GM06990 (cell line): ENCODE data around the gene PRR12.

ENCODE experiments used
- DNase-seq: peaks from one replicate; pipeline ENCODE4 v3.0.0-alpha.2; 2011; ENCODE audit not compliant: insufficient read length; ENCODE audit errors: extremely low read depth
- H3K27me3 ChIP-seq: replicated peaks from 2 replicates; pipeline ENCODE4 v1.6.0; 2011; ENCODE audit warnings: low read length; ENCODE audit not compliant: control insufficient read depth, insufficient read depth
- H3K36me3 ChIP-seq: 2 replicates; pipeline ENCODE4 v1.5.1; 2011; ENCODE audit warnings: low read length; ENCODE audit not compliant: control insufficient read depth, insufficient read depth
- H3K4me3 ChIP-seq: replicated peaks from 2 replicates; pipeline ENCODE4 v1.5.1; 2011; ENCODE audit warnings: low read depth, mild to moderate bottlenecking, control low read depth, low read length
- CTCF ChIP-seq: IDR thresholded peaks from 2 replicates; pipeline ENCODE4 v1.5.1; 2011; ENCODE audit warnings: low read length, control low read depth, mild to moderate bottlenecking, inconsistent platforms; ENCODE audit not compliant: insufficient read depth, poor library complexity, severe bottlenecking

Gene PRR12

GRCh38 chr19:49559443-49559842, 31.5 kb upstream of the PRR12 start:
- no peak for DNase-seq
- H3K4me3 ChIP-seq, result no peak overlapping the region
- H3K36me3 ChIP-seq, result peaks cover 28% of the 10 kb centered on the region
- TF ChIP-seq CTCF, result no peak
- H3K27me3 ChIP-seq, result no peaks in the 10 kb centered on the region

GRCh38 chr19:49559928-49560327, 31.1 kb upstream of the PRR12 start:
- no peak overlapping the region for H3K4me3 ChIP-seq
- H3K36me3 ChIP-seq, result peaks cover 26% of the 10 kb centered on the region
- no peaks in the 10 kb centered on the region for H3K27me3 ChIP-seq
- DNase-seq, result no peak
- TF ChIP-seq CTCF, result no peak

GRCh38 chr19:49560358-49560900, 30.6 kb upstream of the PRR12 start:
- Histone ChIP-seq H3K27me3 (no peaks in the 10 kb centered on the region), H3K4me3 (no peak overlapping the region), H3K36me3 (peaks cover 25% of the 10 kb centered on the region)
- DNase-seq, result no peak
- no peak for TF ChIP-seq CTCF

GRCh38 chr19:49564616-49565045, 26.4 kb upstream of the PRR12 start:
- Histone ChIP-seq H3K36me3 (peaks cover 5% of the 10 kb centered on the region), H3K27me3 (no peaks in the 10 kb centered on the region), H3K4me3 (no peak overlapping the region)
- DNase-seq, result no peak
- TF ChIP-seq CTCF, result no peak

GRCh38 chr19:49565261-49565660, 25.7 kb upstream of the PRR12 start:
- no peak for TF ChIP-seq CTCF
- H3K27me3 ChIP-seq, result no peaks in the 10 kb centered on the region
- no peak overlapping the region for H3K4me3 ChIP-seq
- no peaks in the 10 kb centered on the region; the same call in 1 of the 2 replicates for H3K36me3 ChIP-seq
- no peak for DNase-seq

GRCh38 chr19:49566302-49566701, 24.7 kb upstream of the PRR12 start:
- no peak for TF ChIP-seq CTCF
- Histone ChIP-seq H3K4me3 (no peak overlapping the region), H3K27me3 (no peaks in the 10 kb centered on the region), H3K36me3 (no peaks in the 10 kb centered on the region)
- no peak for DNase-seq
